GM18508 (cell line): Measurements from ENCODE around the gene FAM221B.

Experiments used
- ATAC-seq: cut with Tn5 transposase; IDR thresholded peaks from one replicate; pipeline ENCODE4 v1.9.1; 2021; ENCODE audit warnings: moderate number of reproducible peaks; ENCODE audit not compliant: insufficient read depth, unreplicated experiment

Gene FAM221B, protein sequence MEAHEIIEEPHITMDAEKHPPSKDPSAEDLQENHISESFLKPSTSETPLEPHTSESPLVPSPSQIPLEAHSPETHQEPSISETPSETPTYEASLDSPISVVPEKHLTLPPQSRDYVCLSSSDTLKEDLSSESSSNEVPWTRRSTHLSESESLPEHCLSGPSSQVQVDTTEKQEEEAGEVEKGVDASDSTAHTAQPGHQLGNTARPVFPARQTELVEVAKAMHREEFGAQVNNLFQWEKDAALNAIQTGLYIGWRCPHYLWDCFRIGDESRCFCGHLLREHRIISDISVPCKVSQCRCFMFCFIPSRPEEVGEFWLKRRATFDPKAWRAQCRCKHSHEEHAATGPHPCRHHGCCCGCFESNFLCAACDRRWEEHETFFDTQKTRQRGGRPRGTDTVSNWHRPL

GRCh38 chr9:35828716-35829083, at the start of gene FAM221B:
FAM221B (minus strand) TSS chr9:35828732; CDS start chr9:35826161, 2,571 bp downstream.
- ATAC-seq = no peak

GRCh38 chr9:35872505-35872904, 44.0 kb upstream of the FAM221B start:
- no peak for ATAC-seq

- no peak for ATAC-seq
These were observed 43.0 kb upstream of the FAM221B start for GRCh38 chr9:35871545-35871944.

DNA sequence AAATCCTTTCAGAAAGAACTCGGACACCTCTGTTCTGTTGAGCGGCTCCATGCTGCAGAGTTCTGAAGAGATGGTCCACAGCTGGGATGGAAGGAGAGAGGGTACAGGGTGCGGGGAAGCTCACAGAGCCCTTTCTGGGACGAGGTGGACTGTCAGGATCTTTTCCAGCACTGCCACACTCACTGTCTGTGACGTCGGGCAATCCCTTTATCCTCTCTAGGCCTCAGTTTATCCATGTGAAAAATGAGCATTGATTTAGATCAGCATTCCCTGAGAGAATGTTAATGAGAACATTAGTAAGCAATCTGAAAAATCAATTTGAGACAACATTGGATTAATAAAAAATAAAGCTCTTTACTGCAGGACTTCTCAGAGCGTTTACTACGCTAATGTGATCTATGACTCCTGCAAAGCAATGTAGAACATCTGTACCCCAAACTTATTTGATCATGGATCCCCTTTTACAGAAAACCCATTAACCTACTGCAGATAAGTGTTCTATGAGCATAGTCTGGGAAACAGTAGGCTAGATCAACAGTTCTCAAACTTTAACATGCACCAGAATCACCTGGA, 41.9 kb upstream of the FAM221B start, which contains the start of gene OR13J1:
Gene OR13J1, minus strand, starts transcription at position 51 of the 573 bp plus-strand sequence. Its CDS starts 0 bp downstream, at position 51.
- ATAC-seq = no peak

GRCh38 chr9:35869621-35870216, 41.2 kb upstream of the FAM221B start:
- no peak for ATAC-seq

DNA sequence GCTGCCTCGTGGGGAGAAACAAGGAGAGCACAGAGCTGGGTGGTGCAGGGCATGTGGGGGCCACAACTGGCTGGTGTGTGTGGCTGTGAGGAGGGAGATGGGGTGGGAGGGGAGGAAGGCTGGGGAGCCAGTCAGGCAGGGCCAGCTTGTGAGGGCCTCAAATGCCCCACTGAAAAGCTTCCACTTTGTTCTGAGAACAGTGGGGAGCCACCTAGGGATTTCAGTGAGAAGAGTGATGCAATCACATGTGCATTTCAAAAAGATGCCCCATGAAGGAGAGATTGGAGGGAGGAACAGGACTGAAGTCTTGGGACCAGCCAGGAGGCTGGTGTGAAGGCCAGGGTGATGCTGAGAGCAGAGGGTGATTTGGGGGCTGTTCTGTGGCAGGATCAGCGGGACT, 40.4 kb upstream of the FAM221B start:
- no peak for ATAC-seq

DNA sequence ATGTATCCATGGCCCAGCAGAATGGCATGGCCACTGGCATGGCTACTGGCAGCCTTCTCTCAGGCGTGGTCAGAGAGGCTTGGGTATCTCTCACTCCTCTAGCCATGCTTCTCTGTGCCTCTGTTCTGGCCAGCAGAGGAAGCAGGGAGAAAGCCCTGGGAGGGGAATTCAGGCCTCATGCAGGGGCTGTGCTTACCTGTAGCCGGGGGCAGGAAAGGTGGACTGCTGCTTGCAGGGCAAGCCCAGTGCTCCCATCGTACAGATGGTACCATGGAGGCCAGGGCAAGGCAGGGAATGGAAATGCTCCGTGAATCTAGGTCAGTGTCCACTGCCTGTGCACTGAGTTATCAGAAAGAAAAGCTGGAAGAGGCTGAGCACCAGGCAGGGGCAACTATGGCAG, 39.0 kb upstream of the FAM221B start:
- ATAC-seq = no peak

- no peak for ATAC-seq
These were observed 36.2 kb upstream of the FAM221B start for GRCh38 chr9:35864695-35865255.

GRCh38 chr9:35863583-35863982, 35.1 kb upstream of the FAM221B start:
- ATAC-seq = no peak

GRCh38 chr9:35862328-35862727, 33.8 kb upstream of the FAM221B start:
- no peak for ATAC-seq

DNA sequence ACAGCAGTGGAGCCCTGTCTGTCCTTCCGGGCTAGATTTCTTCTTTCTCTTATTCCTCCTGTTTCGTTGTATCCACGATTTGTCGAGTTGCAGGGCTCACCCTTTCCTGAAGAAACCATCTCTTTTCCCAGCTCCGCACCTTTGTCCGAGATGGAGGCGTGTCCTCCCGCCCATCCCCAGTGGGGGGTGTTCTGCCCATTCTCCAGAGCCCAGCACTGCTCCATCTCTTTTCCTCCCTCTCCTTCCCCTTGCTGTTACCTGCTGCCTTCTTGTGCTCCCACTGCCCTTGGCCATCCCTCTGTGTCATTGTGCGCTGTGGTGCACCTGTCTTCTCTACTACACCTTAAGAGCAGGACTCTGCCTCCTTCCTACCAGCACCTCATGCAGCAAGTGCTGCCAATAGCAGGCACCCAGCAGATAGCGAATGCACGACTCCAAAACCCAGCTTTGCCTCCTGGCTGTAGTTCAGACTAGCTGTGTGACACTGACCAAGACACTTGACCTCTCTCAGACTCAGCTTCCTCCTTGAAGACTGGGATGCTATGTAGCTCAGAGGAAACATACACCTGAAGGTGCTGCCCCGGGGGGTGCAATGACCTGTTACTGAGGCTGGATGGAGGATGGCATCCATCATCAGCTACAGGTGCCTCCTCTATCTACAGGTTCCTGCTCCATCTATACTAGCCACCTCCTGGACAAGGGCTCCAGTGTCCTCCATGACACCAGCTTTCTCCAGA, 32.8 kb upstream of the FAM221B start:
- ATAC-seq = no peak

DNA sequence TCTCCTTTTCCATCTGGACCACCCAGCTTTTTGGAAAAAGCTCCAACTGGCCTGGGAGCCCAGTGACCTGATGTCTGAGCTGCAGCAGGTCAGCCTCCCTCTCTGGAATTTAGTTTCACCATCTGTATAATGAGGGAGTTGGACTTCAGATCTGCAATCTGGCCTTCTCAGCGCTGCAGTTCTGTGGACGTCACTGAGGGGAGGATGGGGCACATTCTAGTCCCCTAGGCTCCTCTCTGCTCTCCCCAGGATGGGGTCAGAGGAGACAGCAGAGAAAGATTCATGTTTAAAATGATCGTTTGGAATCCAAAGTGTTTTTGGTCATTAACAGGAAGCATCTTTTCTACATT, 31.4 kb upstream of the FAM221B start:
- ATAC-seq = no peak

DNA sequence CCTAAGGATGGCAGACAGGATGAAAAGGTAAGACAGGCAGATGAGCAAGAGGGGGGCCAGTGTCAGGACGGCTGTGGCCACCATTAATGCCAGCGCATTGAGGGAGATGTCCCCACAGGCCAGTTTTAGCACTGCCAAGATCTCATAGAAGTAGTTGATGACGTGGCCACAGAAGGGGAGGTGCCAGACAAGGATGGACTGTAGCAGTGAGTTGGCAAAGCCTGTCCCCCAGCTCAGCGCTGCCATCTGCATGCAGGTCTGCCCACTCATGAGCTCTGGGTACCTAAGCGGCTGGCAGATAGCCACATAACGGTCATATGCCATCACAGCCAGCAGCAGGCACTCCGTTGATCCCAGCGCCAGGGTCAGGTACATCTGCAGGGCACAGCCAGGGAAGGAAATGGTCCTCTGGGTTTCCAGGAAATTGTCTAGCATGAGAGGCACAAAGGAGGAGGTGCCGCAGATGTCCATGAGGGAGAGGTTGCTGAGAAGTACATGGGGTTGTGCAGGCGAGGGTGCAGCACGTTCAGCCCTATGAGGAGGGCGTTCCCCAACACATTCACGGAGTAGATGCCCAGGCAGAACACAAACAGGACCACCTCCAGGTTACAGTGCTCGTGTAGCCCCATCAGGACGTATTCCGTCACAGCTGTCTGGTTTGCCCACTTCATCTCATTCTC, 30.9 kb upstream of the FAM221B start:
- ATAC-seq = no peak

GRCh38 chr9:35858458-35858857, 29.9 kb upstream of the FAM221B start:
- no peak for ATAC-seq

DNA sequence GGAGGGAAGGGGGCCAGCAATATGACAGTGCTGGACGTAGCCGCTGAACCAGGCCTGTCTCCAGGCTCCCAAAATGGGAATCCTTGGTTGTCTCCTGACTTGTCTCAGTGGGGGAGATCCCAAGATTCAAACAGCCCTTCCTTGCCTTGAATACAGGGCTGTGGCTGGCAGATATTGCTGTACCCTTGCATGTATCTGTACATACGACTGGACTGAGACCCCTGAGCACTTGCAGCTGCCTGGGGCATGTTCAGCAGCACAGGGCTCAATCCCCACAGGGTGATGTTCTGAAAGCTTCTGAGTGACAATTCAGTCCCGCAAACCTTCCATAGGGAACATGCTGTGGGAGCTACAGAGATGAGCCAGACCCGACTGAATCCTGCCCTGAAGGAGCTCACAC, 28.4 kb upstream of the FAM221B start:
- ATAC-seq = no peak

- ATAC-seq = no peak
These were observed 27.7 kb upstream of the FAM221B start for GRCh38 chr9:35856206-35856605.

GRCh38 chr9:35854091-35854762, 25.7 kb upstream of the FAM221B start:
- no peak for ATAC-seq

GRCh38 chr9:35852876-35853865, 24.6 kb upstream of the FAM221B start:
- ATAC-seq = no peak
